Endodermal cell (in vitro differentiated cells): Measurements from ENCODE around the gene IKZF2. TPM values are rescaled to one million over a fixed set of nuclear protein-coding genes. Genes with fewer than 3 reads are reported as not detected.

Source experiments
- DNase-seq: peaks from one replicate; pipeline ENCODE4 v3.0.0-alpha.2; 2017
- H3K27ac ChIP-seq: 2 replicates; pipeline ENCODE4 v1.5.1; 2013; ENCODE audit warnings: mild to moderate bottlenecking, low read depth, low read length, moderate library complexity
- H3K27me3 ChIP-seq: 2 replicates; pipeline ENCODE4 v1.6.1; 2013; ENCODE audit warnings: mild to moderate bottlenecking, low read length, moderate library complexity; ENCODE audit not compliant: insufficient read depth, control insufficient read depth, poor library complexity, severe bottlenecking
- H3K36me3 ChIP-seq: 2 replicates; pipeline ENCODE4 v1.7.0; 2013; ENCODE audit warnings: mild to moderate bottlenecking, low read length, moderate library complexity; ENCODE audit not compliant: control insufficient read depth, insufficient read depth
- H3K4me1 ChIP-seq: one replicate; pipeline ENCODE4 v1.7.0; 2013; ENCODE audit warnings: low read length; ENCODE audit not compliant: control insufficient read depth, insufficient read depth
- H3K4me3 ChIP-seq: 2 replicates; pipeline ENCODE4 v1.5.1; 2013; ENCODE audit warnings: mild to moderate bottlenecking, low read length, moderate library complexity
- H3K9ac ChIP-seq: 2 replicates; pipeline ENCODE4 v1.6.1; 2013; ENCODE audit warnings: mild to moderate bottlenecking, low read length, moderate library complexity; ENCODE audit not compliant: poor library complexity, severe bottlenecking; ENCODE audit errors: extremely low read depth
- H3K9me3 ChIP-seq: 2 replicates; pipeline ENCODE4 v1.6.1; 2013; ENCODE audit warnings: mild to moderate bottlenecking, low read length, moderate library complexity; ENCODE audit not compliant: control insufficient read depth
- H3K27ac Mint-ChIP-seq: 2 replicates; pipeline ENCODE4 v1.8.0; 2020; ENCODE audit warnings: mixed read lengths
- H3K27me3 Mint-ChIP-seq: 2 replicates; pipeline ENCODE4 v1.8.0; 2021; ENCODE audit warnings: mild to moderate bottlenecking, mixed read lengths; ENCODE audit not compliant: insufficient read depth
- H3K36me3 Mint-ChIP-seq: 2 replicates; pipeline ENCODE4 v1.8.0; 2020; ENCODE audit warnings: low read depth, mixed read lengths
- H3K4me1 Mint-ChIP-seq: 2 replicates; pipeline ENCODE4 v1.8.0; 2020; ENCODE audit warnings: mixed read lengths
- H3K4me3 Mint-ChIP-seq: 2 replicates; pipeline ENCODE4 v1.8.0; 2020; ENCODE audit warnings: mild to moderate bottlenecking, moderate library complexity, mixed read lengths
- H3K9me3 Mint-ChIP-seq: 2 replicates; pipeline ENCODE4 v1.8.0; 2020; ENCODE audit warnings: mild to moderate bottlenecking, mixed read lengths
- CTCF ChIP-seq: fragments of 200-600 bp; sonication (generic); conservative IDR thresholded peaks from 2 replicates; pipeline ENCODE4 v1.5.0; 2021; ENCODE audit warnings: antibody characterized with exemption, mild to moderate bottlenecking
- WGBS, 2 experiments: methylation state at CpG; one replicate each; pipeline versions ENCODE4 v1.1.5 to v1.1.7; 2013; ENCODE audit warnings: missing lambda C conversion rate in 2 of 2, mixed read lengths in 1 of 2; ENCODE audit not compliant: insufficient coverage in 1 of 2, insufficient read length in 1 of 2; 5-methylcytosine and 5-hydroxymethylcytosine counted together
- total RNA-seq, 2 donors: library from RNA; stranded (reverse); fragmentation: NEBNext Ultra II Directional in 1 of 2; extraction: Animal tissue kit (Norgen Biotek cat#: 25700) in 1 of 2; gene quantifications; 2 replicates in 1 of 2; 3 replicates in 1 of 2; pipeline ENCODE4 v1.2.1, GENCODE V29; 2021

IKZF2 gene
- total RNA-seq, 2 donors from 2014 or later, result 3.9 to 8.7 TPM

GRCh38 chr2:212966884-212967283 is 184.5 kb downstream of the IKZF2 start:
- H3K27ac ChIP-seq, result no peak overlapping the region
- DNase-seq, result no peak
- no peak overlapping the region for H3K4me3 ChIP-seq
- no peak for TF ChIP-seq CTCF
- WGBS, 2 experiments, result 94% methylated on average over 1 of the region's 1 CpG; no CpG with 5 or more reads in 1 of the 2 experiments
- H3K36me3 ChIP-seq, result no peaks in the 10 kb centered on the region
- Mint-ChIP-seq H3K9me3 (no peaks in the 10 kb centered on the region), H3K4me1 (peaks cover 8% of the 10 kb centered on the region), H3K36me3 (no peaks in the 10 kb centered on the region), H3K4me3 (no peak overlapping the region), H3K27me3 (no peaks in the 10 kb centered on the region), H3K27ac (no peak overlapping the region)
- H3K27me3 ChIP-seq, result no peaks in the 10 kb centered on the region
- H3K4me1 ChIP-seq, result peaks cover 2% of the 10 kb centered on the region
- no peaks in the 10 kb centered on the region for H3K9me3 ChIP-seq
- H3K9ac ChIP-seq, result no peak overlapping the region

GRCh38 chr2:212962691-212963090 is 188.7 kb downstream of the IKZF2 start:
- Mint-ChIP-seq H3K36me3 (no peaks in the 10 kb centered on the region), H3K9me3 (no peaks in the 10 kb centered on the region), H3K27ac (no peak overlapping the region), H3K27me3 (no peaks in the 10 kb centered on the region), H3K4me1 (peaks cover 28% of the 10 kb centered on the region), H3K4me3 (no peak overlapping the region)
- peaks cover 13% of the 10 kb centered on the region for H3K4me1 ChIP-seq
- H3K9ac ChIP-seq, result no peak overlapping the region
- no peak for TF ChIP-seq CTCF
- WGBS, 2 experiments, result no CpG with 5 or more reads among the region's 1 CpG
- H3K27me3 ChIP-seq, result no peaks in the 10 kb centered on the region
- DNase-seq, result no peak
- H3K36me3 ChIP-seq, result no peaks in the 10 kb centered on the region
- no peak overlapping the region for H3K27ac ChIP-seq
- no peak overlapping the region for H3K4me3 ChIP-seq
- H3K9me3 ChIP-seq, result no peaks in the 10 kb centered on the region

GRCh38 chr2:212961255-212961654 is 190.2 kb downstream of the IKZF2 start:
- 76% methylated on average over 1 of the region's 1 CpG; no CpG with 5 or more reads in 1 of the 2 experiments for WGBS, 2 experiments
- H3K36me3 Mint-ChIP-seq, result no peaks in the 10 kb centered on the region

More at GRCh38 chr2:212961255-212961654, 190.2 kb downstream of the IKZF2 start:
- no peak for DNase-seq
- Mint-ChIP-seq H3K27ac (no peak overlapping the region), H3K4me3 (no peak overlapping the region), H3K4me1 (peaks cover 27% of the 10 kb centered on the region), H3K9me3 (no peaks in the 10 kb centered on the region), H3K27me3 (no peaks in the 10 kb centered on the region)
- TF ChIP-seq CTCF, result no peak
- no peaks in the 10 kb centered on the region for H3K9me3 ChIP-seq
- H3K27me3 ChIP-seq, result no peaks in the 10 kb centered on the region
- H3K4me3 ChIP-seq, result no peak overlapping the region
- H3K36me3 ChIP-seq, result no peaks in the 10 kb centered on the region
- H3K4me1 ChIP-seq, result peaks cover 13% of the 10 kb centered on the region
- H3K27ac ChIP-seq, result no peak overlapping the region
- no peak overlapping the region for H3K9ac ChIP-seq
